PC-3 (cell line): Measurements from ENCODE around the gene ARHGAP15. TPM values are rescaled to one million over a fixed set of nuclear protein-coding genes. Genes with fewer than 3 reads are reported as not detected.

Experiments used
- ATAC-seq: fragments of 200-7000 bp; cut with Tn5 transposase; 2 replicates; pipeline ENCODE4 v1.9.1; 2020; ENCODE audit warnings: mild to moderate bottlenecking, moderate library complexity
- BruUV-seq: library from RNA; stranded (reverse); fragments of 400-500 nt; replicated peaks from 2 replicates; lab custom pipeline; 2021; lab: Mats Ljungman, UMichigan
- CTCF ChIA-PET: fragments of 300-600 bp; sonication (Branson Sonifier 250); formaldehyde crosslinking; loops from one replicate; lab custom pipeline; 2022; ENCODE audit warnings: antibody characterized with exemption; lab: Charles Lee
- POLR2A ChIA-PET: fragments of 300-600 bp; sonication (Branson Sonifier 250); formaldehyde crosslinking; loops from one replicate; lab custom pipeline; 2022; ENCODE audit warnings: antibody characterized with exemption; ENCODE audit not compliant: unreplicated experiment; lab: Charles Lee
- DNase-seq: peaks from one replicate; pipeline ENCODE4 v3.0.0-alpha.2; 2015
- H2AFZ ChIP-seq: fragments of 300-600 bp; sonication (generic); 2 replicates; pipeline ENCODE4 v1.6.0; 2016; ENCODE audit warnings: antibody characterized with exemption, low read length
- H3F3A ChIP-seq: fragments of 300-600 bp; sonication (generic); one replicate; pipeline ENCODE4 v1.6.0; 2017; ENCODE audit warnings: antibody characterized with exemption, low read length, control low read depth, mild to moderate bottlenecking; ENCODE audit not compliant: unreplicated experiment
- H3K27ac ChIP-seq: fragments of 300-600 bp; sonication (generic); 2 replicates; pipeline ENCODE4 v1.5.1; 2016; ENCODE audit warnings: mild to moderate bottlenecking, low read length
- H3K27me3 ChIP-seq: fragments of 300-600 bp; sonication (generic); 2 replicates; pipeline ENCODE4 v1.6.1; 2016; ENCODE audit warnings: low read length, mixed read lengths
- H3K36me3 ChIP-seq: fragments of 300-600 bp; sonication (generic); 2 replicates; pipeline ENCODE4 v1.6.1; 2016; ENCODE audit warnings: low read depth, mixed run types, low read length, mixed read lengths
- H3K4me1 ChIP-seq: fragments of 300-600 bp; sonication (generic); 2 replicates; pipeline ENCODE4 v1.5.1; 2016; ENCODE audit warnings: low read length; ENCODE audit not compliant: insufficient read depth
- H3K4me2 ChIP-seq: fragments of 300-600 bp; sonication (generic); 2 replicates; pipeline ENCODE4 v1.6.0; 2016; ENCODE audit warnings: low read length
- H3K4me3 ChIP-seq: fragments of 300-600 bp; sonication (generic); 2 replicates; pipeline ENCODE4 v1.5.1; 2016; ENCODE audit warnings: mild to moderate bottlenecking, low read length, mixed read lengths
- H3K79me2 ChIP-seq: fragments of 300-600 bp; sonication (generic); 2 replicates; pipeline ENCODE4 v1.6.1; 2017; ENCODE audit warnings: low read length, mixed read lengths
- H3K9ac ChIP-seq: fragments of 300-600 bp; sonication (generic); 2 replicates; pipeline ENCODE4 v1.6.0; 2016; ENCODE audit warnings: mild to moderate bottlenecking, low read length
- H3K9me2 ChIP-seq: fragments of 300-600 bp; sonication (generic); replicated peaks from 2 replicates; pipeline ENCODE4 v1.6.1; 2016; ENCODE audit warnings: mixed run types, low read length, mixed read lengths
- H3K9me3 ChIP-seq: fragments of 300-600 bp; sonication (generic); 2 replicates; pipeline ENCODE4 v1.6.1; 2016; ENCODE audit warnings: low read length, mixed read lengths
- H4K20me1 ChIP-seq: fragments of 300-600 bp; sonication (generic); 2 replicates; pipeline ENCODE4 v1.6.1; 2016; ENCODE audit warnings: low read length, mixed read lengths
- EZH2 ChIP-seq: fragments of 300-600 bp; sonication (generic); IDR thresholded peaks from one replicate; pipeline ENCODE4 v1.6.1; 2017; ENCODE audit warnings: antibody characterized with exemption, mild to moderate bottlenecking, low read length; ENCODE audit not compliant: unreplicated experiment
- EZH2phosphoT487 ChIP-seq: fragments of 300-600 bp; sonication (generic); IDR thresholded peaks from 2 replicates; pipeline ENCODE4 v1.6.1; 2018; ENCODE audit warnings: mild to moderate bottlenecking, antibody characterized with exemption, low read length, borderline replicate concordance
- intact Hi-C: fragments of 100-400 bp; cut with micrococcal nuclease; formaldehyde crosslinking; loops from 2 replicates; pipeline ENCODE4 v1.9.0; 2023
- total RNA-seq: library from RNA; depleted of rRNA; stranded (reverse); fragments of >200 nt; gene quantifications from 2 replicates; pipeline ENCODE4 v1.2.3, GENCODE V29; 2014
- TF ChIP-seq, protein P1 (sequence below): fragments of 300-600 bp; sonication (generic); conservative IDR thresholded peaks from 2 replicates; pipeline ENCODE4 v1.5.1; 2017; ENCODE audit warnings: antibody characterized with exemption, low read depth, mild to moderate bottlenecking, low read length

The ARHGAP15 gene
- total RNA-seq, 1 experiment from 2014 or later, result not detected

GRCh38 chr2:143289025-143289424 lies 159.8 kb downstream of the ARHGAP15 start:
- no TSS peak for BruUV-seq
- H2AFZ ChIP-seq, result no peak overlapping the region
- no peaks in the 10 kb centered on the region for H3K79me2 ChIP-seq
- no peaks in the 10 kb centered on the region for H3K9me2 ChIP-seq
- DNase-seq, result no peak
- H3F3A ChIP-seq, result no peaks in the 10 kb centered on the region
- ChIA-PET CTCF (no interaction called here), POLR2A (no interaction called here)
- H3K4me3 ChIP-seq, result no peak overlapping the region
- ATAC-seq, result no peak
- H3K9me3 ChIP-seq, result no peaks in the 10 kb centered on the region
- H3K27ac ChIP-seq, result no peak overlapping the region
- intact Hi-C loops, result no loop called here
- H3K4me1 ChIP-seq, result no peaks in the 10 kb centered on the region
- TF ChIP-seq, protein P1, sequence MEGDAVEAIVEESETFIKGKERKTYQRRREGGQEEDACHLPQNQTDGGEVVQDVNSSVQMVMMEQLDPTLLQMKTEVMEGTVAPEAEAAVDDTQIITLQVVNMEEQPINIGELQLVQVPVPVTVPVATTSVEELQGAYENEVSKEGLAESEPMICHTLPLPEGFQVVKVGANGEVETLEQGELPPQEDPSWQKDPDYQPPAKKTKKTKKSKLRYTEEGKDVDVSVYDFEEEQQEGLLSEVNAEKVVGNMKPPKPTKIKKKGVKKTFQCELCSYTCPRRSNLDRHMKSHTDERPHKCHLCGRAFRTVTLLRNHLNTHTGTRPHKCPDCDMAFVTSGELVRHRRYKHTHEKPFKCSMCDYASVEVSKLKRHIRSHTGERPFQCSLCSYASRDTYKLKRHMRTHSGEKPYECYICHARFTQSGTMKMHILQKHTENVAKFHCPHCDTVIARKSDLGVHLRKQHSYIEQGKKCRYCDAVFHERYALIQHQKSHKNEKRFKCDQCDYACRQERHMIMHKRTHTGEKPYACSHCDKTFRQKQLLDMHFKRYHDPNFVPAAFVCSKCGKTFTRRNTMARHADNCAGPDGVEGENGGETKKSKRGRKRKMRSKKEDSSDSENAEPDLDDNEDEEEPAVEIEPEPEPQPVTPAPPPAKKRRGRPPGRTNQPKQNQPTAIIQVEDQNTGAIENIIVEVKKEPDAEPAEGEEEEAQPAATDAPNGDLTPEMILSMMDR, result no peak
- TF ChIP-seq EZH2phosphoT487 (no peak), EZH2 (no peak)
- H4K20me1 ChIP-seq, result no peaks in the 10 kb centered on the region
- H3K9ac ChIP-seq, result no peak overlapping the region
- H3K4me2 ChIP-seq, result no peak overlapping the region
- H3K27me3 ChIP-seq, result peaks cover 15% of the 10 kb centered on the region
- no peaks in the 10 kb centered on the region for H3K36me3 ChIP-seq

DNA sequence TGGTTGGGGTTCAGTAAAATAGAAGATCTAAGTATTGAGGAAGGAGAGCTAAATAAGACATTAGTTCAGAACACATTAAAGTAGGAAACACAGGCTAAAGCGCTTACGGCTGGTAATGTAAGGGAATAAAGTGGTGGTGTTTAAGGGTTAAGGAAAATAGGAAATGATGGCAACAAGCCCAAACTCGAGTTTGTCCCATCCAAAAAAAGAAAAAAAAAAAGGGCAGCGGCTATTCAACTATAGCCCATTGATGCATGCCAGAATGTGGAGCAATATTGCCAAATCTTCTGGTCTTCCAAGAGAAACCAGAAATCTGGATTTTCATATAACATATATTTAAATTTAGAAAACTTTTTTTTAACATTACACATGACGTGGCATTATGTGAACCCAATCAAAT lies 161.0 kb downstream of the ARHGAP15 start:
- H3F3A ChIP-seq, result no peaks in the 10 kb centered on the region
- H3K9me2 ChIP-seq, result no peaks in the 10 kb centered on the region
- no peak overlapping the region for H3K9ac ChIP-seq
- H4K20me1 ChIP-seq, result no peaks in the 10 kb centered on the region
- H3K4me2 ChIP-seq, result no peak overlapping the region
- no peaks in the 10 kb centered on the region for H3K9me3 ChIP-seq
- no peaks in the 10 kb centered on the region for H3K79me2 ChIP-seq
- intact Hi-C loops, result no loop called here
- no TSS peak for BruUV-seq
- ChIA-PET POLR2A (no interaction called here), CTCF (no interaction called here)
- no peak for TF ChIP-seq EZH2phosphoT487
- TF ChIP-seq EZH2, result no peak
- TF ChIP-seq, protein P1, result no peak
- H3K4me1 ChIP-seq, result no peaks in the 10 kb centered on the region
- no peak overlapping the region for H2AFZ ChIP-seq
- H3K36me3 ChIP-seq, result no peaks in the 10 kb centered on the region
- peaks cover 15% of the 10 kb centered on the region for H3K27me3 ChIP-seq
- no peak overlapping the region for H3K27ac ChIP-seq
- H3K4me3 ChIP-seq, result no peak overlapping the region
- ATAC-seq (no peak), DNase-seq (no peak)

DNA sequence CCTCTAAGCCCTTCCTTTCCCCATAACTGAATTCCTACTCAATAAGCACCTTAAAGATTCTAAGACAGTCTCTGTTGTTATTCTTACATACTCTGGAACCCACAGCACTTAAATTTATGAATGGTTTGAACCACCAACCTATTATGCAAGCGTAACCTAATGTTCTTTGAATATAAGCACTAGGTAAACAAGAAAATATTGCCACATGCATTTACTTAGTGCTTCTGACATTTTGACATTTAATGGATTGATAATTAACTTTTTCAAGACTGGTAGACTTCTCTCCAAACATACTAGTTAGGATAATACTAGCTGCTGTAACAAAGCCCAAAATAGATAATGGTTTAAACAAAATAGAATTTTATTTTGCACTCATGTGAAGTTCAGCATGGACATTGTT lies 164.8 kb downstream of the ARHGAP15 start:
- BruUV-seq, result no TSS peak
- Histone ChIP-seq H2AFZ (no peak overlapping the region), H3K27me3 (peaks cover 8% of the 10 kb centered on the region; the same call in 1 of the 2 replicates), H3K36me3 (no peaks in the 10 kb centered on the region), H3K27ac (no peak overlapping the region), H3K4me1 (no peaks in the 10 kb centered on the region), H3K9me3 (no peaks in the 10 kb centered on the region), H3K9ac (no peak overlapping the region), H3K4me2 (no peak overlapping the region), H3F3A (no peaks in the 10 kb centered on the region), H3K4me3 (no peak overlapping the region), H3K79me2 (no peaks in the 10 kb centered on the region), H3K9me2 (no peaks in the 10 kb centered on the region), H4K20me1 (no peaks in the 10 kb centered on the region)
- no peak for DNase-seq
- ATAC-seq, result no peak
- intact Hi-C loops, result no loop called here
- ChIA-PET POLR2A (no interaction called here), CTCF (no interaction called here)
- TF ChIP-seq EZH2phosphoT487 (no peak), EZH2 (no peak)
- TF ChIP-seq, protein P1, result no peak
